Right lung (tissue), 5 donors: Measurements from ENCODE around the gene ESR2. TPM values are rescaled to one million over a fixed set of nuclear protein-coding genes. Genes with fewer than 3 reads are reported as not detected.
"Not testable (repeated sequence)": the region's sequence is repeated elsewhere in the genome, so short reads cannot be mapped to it uniquely, and the experiment has no call there.

ENCODE experiments used
- DNase-seq, 2 donors: peaks; one replicate each; pipeline ENCODE4 v3.0.0-alpha.2; 2013
- polyA plus RNA-seq, 5 donors: library from polyadenylated mRNA; unstranded; fragments of 120-200 nt; gene quantifications; one replicate each; pipeline versions ENCODE4 v1.2.1 to v1.2.3, GENCODE V29; 2013; ENCODE audit warnings: inconsistent platforms in 1 of 5, low replicate concordance in 1 of 5; ENCODE audit not compliant: insufficient read length in 5 of 5, insufficient read depth in 1 of 5

Gene ESR2
- polyA plus RNA-seq, 5 donors = 1.2 to 2.4 (median 2.1) TPM

DNA sequence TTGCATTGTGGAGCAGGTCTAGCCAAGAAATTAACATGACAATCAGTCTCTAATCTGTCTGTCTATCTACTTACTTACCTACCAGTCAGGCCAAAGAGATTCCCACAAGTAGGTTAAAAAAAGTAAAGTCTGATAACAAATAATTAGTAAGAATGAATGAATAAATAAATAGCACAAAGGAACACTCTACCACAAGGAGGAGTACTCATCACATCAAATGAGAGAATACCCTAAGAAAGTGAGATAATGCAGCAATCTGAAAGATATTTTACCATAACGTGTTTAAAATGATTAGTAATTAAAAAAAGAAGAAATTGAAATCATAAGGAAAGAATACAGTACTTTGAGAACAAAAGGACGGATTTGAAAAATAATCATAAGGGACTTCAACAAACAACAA lies 254.1 kb downstream of the ESR2 start:
- no peak for DNase-seq

DNA sequence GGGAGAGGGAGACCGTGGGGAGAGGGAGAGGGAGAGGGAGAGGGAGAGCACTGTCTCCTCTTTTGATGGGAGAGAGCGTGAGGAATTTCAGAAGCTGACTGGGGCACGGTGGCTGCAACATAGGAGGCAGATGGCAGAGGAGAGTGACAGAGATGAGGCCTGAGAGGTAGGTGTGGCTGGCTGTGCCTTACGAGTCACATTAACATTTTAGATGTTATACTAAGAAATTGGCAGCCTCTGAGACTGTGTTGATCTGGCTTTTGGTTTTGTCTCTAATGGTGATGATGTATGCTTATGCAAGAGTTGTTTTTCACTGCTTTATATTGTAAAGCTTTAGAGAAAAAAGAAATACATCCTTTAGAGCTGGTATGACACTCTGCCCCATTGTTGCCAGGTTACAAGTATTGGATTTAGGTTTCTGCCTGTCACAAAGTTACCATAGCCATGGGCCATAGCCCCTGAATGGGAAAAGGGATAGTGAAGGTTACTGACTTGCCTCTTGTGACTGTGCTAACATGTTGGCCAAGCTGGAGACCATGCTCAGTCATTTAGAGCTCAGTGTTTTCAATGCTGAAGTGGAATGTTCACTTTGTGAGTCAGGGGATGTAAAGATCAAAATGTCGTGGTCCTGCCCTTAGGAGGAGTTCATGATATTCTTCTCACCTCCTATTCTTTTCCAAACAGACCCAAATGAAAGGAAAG lies 255.2 kb downstream of the ESR2 start:
- DNase-seq = no peak

DNA sequence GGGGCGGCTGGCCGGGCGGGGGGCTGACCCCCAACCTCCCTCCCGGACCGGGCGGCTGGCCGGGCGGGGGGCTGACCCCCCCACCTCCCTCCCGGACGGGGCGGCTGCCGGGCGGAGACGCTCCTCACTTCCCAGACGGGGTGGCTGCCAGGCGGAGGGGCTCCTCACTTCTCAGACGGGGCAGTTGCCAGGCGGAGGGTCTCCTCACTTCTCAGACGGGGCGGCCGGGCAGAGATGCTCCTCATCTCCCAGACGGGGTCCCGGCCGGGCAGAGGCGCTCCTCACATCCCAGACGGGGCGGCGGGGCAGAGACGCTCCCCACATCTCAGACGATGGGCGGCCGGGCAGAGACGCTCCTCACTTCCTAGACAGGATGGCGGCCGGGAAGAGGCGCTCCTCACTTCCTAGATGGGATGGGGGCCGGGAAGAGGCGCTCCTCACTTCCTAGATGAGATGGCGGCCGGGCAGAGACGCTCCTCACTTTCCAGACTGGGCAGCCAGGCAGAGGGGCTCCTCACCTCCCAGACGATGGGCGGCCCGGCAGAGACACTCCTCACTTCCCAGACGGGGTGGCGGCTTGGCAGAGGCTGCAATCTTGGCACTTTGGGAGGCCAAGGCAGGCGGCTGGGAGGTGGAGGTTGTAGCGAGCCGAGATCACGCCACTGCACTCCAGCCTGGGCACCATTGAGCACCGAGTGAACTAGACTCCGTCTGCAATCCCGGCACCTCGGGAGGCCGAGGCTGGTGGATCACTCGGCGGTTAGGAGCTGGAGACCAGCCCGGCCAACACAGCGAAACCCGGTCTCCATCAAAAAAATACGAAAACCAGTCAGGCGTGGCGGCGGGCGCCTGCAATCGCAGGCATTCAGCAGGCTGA lies 256.1 kb downstream of the ESR2 start:
- not testable (repeated sequence) for DNase-seq

DNA sequence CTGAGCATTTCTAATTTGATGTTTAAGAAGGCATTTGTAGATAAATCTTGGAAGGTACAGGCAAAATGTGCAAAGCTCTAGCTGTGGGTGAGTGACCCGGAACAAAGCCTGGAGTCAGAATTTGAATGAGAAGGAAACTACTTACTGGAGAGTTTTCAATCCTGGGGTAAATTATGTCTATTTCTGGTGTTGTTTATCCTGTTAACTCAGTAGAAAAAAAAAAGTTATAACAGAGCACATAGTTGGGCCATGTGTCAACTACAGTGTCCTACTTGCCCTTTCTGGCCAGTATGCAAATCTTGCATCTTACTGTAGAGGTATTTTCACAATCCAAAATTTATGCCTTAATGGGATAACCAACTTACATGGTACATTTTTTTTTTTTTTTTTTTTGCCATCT lies 259.0 kb downstream of the ESR2 start:
- DNase-seq = no peak

Other genes with a start within 250 kb of the ESR2 start
- gene MTHFD1, start 94.0 kb upstream of the ESR2 start, polyA plus RNA-seq = 10 to 100 TPM; 59.7 to 80.5 (median 70.7) TPM
- 1 to 10 TPM; 1.8 to 4.4 (median 2.6) TPM for gene AKAP5, start 171.1 kb upstream of the ESR2 start, polyA plus RNA-seq
- 10 to 100 TPM; 10.6 to 16.1 (median 13.9) TPM for gene ZBTB25, start 209.5 kb upstream of the ESR2 start, polyA plus RNA-seq
- 10 to 100 TPM; 52.1 to 84.0 (median 69.6) TPM for gene ZBTB1, start 210.4 kb upstream of the ESR2 start, polyA plus RNA-seq
- 10 to 100 TPM in 2 of 5 donors, 1 to 10 TPM in 3; 7.2 to 16.9 (median 10.0) TPM for gene HSPA2, start 246.4 kb upstream of the ESR2 start, polyA plus RNA-seq